ENCODE measurements around the gene SPI1.

The SPI1 gene

DNA sequence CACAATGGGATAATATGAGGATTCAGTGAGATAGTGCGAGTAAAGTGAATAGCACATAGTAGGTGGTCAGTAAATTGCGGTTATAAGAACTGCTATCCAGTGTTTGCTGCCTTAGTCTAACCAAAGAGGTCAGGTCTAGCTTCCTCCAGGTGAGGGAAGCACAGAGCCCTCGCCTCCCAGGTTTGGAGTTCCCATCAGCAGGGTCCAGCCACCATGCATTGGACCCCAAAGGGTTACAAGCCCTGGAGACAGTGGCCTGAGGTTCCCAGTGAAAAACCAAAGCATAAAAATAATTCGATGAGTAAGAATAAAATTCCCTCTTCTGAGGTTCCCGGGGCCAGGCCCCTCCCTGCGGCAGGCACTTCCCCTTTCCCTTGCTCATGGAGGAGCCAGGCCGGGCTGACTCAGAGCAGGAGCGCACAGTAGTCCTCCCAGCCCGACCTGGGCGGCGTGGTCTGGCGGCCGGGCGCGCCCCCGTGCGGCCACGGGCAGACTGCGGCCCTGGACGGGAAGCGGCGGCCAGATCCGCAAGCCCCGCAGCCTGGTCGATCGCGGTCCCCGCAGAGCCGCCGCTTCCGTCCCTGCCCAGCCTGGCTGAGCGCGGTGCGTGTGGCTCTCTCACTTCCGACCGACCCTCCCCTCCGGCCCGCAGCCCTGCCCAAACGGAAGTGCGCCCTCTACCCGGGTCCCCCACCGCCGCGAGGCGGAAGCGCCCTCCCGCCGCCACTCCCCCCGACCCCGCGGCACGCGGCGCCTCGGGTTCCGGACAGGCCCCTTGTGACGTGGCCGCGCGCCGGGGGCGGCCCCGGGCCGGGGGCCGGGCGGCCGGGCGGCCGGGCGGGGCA is 29.6 kb upstream of the SPI1 start, which contains the start of gene SLC39A13:
TSS of gene SLC39A13 (plus strand) at position 845 of the 845 bp plus-strand sequence. CDS start 1,505 bp downstream, outside the sequence.
- DNase-seq (ENCODE audit: extremely low read depth in 1 of 2, low read depth in 1 of 2) = peak; percentile 73 to 91

DNA sequence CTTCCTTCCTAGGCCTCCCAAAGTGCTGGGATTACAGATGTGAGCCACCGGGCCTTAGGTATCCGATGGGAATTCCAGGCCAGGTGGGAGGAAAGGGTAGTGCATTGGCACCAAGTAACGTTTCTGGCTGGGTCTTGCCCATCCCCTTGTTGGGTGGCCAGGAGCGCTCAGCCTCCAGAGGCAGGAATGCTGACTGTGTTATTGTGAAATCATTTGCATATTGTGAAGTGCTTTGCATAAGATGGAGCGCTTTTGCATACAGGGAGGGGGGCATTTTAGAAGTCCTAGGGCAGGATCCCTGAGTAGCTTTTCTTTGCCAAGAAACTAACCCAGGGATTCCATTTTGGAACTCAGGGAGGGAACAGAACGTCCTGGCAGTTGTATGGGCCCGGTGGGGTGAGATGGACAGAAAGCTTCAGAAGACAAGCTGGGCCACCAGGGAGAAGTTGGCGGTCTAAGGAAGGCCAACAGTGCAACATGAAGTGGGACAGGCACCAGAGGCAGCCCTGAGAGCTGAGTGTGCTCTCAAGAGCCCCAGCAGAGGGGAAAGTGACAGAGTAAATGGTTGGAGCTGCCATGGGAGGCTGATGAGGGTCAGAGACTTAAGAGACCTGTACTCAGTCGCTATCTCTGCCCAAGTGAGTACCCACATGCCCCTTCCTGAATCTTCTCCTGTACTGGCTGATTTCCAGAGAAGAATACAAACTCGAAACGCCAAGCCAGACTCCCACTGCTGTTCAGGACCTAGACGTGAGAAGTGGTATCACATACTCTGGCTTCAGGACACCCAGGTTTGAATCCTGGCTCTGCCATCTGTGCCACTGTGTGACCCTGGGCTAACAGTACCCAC is 28.8 kb upstream of the SPI1 start:
- no peak for DNase-seq (ENCODE audit: extremely low read depth in 1 of 2, low read depth in 1 of 2)

DNA sequence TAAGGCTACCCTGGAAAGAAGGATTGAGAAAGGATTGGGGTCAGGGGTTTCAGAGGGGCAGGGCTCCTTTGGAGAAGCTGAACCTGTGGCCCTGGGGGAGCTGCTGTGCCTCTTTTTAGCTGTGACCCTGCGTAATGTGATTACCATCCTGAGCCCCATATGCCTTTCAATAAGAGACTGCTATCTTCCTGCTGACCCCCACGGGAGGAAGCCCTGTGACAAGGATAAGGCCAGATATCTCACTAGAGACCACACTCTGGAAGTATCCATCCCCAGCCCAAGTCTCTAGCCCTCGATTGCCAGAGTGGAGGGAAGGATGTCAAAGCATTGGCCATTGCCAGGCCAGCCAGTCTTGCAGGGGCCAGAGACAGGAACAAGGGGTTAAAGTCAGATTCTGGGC is 25.2 kb upstream of the SPI1 start:
- DNase-seq (ENCODE audit: extremely low read depth in 1 of 2, low read depth in 1 of 2) = no peak

DNA sequence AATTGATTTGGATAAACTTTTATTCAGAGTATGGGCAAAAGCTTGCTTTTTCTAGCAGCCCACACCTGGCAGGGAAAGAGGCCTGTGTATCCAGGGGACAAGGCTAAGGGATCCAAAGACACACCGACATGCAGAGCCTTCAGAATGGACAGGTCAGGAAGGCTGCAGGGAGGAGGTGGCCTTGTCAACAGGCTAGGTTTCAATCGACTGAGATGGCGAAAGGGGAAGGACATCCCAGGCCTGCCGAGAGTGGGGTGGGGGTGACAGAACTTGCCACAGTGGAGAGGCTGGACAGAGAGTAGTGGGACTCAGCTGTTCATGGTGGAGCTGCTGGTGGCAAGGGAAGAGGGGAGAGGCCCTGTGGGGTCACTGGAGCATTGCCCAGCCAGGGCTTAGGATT is 24.8 kb upstream of the SPI1 start:
- no peak for DNase-seq (ENCODE audit: extremely low read depth in 1 of 2, low read depth in 1 of 2)

DNA sequence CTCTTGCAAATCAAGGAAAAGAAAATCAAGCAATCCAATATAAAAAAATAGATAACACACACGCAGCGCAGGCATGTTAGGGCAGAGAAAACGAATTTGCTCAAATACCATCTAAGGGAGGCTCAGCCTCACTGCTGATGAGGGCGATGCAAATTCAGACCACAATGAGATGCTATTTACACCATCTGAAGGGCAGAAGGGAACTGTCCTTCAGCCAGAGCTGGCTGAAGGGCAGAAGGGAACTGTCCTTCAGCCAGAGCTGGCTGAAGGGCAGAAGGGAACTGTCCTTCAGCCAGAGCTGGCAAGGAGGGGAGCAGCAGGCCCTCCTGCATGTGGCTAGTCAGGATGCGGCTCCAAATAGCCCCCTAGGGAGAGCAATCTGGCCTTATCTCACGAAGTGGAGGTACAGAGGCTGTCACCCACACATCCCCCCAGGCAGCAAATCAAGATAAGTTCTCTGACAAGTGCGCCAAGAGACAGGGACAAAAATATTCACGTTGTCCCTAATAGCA is 22.5 kb upstream of the SPI1 start:
- DNase-seq (ENCODE audit: extremely low read depth in 1 of 2, low read depth in 1 of 2) = no peak

DNA sequence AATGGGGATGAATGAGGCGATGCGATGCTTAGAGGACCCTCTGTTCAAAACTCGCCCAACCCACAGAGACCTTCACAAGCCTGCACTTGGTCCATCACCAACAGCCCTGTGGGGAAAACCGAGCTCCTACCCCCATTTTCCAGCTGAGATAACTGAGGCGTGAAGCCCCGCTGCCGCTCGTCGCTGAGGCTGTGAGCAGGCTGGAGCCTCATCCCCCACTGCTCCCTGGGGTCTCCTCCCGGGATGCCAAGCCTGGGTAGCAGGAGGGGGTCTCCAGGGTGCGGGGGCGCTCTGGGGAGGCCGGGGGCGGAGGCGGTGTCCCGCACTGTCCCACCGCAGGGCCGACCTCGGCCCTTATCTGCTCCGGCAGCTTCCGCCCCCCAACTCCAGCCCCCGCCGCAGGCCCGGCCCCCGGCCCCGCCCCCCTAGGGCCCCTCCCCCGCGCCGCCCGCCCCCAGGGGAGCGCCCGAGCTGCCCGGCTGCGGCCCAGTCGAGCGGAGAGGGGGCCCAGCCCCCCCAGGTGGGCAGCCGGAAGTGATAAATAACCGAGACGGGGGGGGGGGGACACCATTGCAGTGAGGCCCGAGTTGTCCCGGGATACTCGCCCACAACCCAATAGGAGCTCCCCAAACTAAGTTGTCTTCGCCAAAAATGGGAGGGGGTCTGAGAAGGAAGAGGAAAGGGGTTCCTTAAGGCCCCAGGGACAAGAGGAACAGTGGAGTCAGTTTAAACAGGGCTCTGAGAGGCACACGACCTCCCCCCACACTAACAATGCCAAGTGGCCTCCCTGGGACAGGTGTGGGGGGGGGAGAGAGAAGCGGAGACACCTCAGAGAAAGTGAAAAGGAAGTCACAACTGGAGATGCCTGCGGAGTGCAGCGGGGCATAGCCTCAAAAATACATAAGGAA is 21.8 kb upstream of the SPI1 start:
- DNase-seq (ENCODE audit: extremely low read depth in 1 of 2, low read depth in 1 of 2) = peak in 1 of 2 donors; percentile 20

DNA sequence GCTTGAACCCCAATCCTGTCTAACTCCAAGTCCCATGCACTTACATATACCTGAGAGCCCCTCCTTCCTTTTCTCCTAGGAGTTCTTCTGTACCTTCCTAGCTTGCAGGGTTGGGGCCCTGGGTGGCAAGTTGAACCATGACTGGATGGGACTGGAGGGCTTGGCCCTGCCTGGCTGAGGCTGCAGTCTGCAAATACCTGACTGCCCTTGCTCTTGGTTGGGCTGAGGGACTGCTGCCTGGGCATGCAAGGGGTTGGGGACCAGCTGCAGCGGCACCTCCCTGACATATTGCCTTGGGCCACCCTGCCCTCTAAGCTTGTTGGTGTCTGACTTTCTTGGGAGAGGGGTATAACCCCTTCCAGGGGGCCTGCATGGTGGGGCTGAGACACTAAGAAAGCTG is 20.2 kb upstream of the SPI1 start:
- no peak for DNase-seq (ENCODE audit: extremely low read depth in 1 of 2, low read depth in 1 of 2)

DNA sequence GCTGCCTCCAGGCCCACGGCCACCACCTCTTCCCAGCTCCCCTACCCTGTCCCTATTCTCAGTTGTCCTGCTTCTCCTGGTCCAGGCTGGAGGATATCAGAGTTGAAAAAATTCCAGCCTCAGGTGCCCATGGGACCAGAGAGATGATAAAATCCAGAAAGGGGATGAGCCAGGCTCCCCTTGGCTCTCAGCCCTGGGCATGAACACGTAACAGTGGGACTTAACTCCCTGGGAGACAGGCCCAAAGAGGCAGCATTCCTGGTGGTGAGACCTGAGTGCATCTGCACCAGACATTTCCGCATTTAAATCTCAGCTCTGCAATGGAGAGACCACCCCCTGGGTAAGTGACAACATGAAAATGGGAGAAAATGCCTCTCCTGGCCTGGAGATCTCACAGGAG is 19.7 kb upstream of the SPI1 start:
- no peak for DNase-seq (ENCODE audit: extremely low read depth in 1 of 2, low read depth in 1 of 2)

DNA sequence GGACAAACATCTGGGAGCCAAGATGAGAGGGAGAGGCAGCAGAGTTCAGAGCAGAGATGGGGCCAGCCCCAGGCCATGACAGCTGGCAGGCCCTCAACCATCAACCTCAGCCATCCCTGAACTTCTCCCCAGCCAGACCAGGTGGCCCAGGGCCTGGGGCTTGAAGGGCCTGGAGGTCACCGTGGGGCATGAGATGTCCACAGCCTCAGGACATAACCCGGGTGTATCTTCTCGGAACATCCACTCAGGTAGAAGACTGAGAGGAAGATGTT is 17.6 kb upstream of the SPI1 start:
- no peak for DNase-seq (ENCODE audit: extremely low read depth in 1 of 2, low read depth in 1 of 2)

DNA sequence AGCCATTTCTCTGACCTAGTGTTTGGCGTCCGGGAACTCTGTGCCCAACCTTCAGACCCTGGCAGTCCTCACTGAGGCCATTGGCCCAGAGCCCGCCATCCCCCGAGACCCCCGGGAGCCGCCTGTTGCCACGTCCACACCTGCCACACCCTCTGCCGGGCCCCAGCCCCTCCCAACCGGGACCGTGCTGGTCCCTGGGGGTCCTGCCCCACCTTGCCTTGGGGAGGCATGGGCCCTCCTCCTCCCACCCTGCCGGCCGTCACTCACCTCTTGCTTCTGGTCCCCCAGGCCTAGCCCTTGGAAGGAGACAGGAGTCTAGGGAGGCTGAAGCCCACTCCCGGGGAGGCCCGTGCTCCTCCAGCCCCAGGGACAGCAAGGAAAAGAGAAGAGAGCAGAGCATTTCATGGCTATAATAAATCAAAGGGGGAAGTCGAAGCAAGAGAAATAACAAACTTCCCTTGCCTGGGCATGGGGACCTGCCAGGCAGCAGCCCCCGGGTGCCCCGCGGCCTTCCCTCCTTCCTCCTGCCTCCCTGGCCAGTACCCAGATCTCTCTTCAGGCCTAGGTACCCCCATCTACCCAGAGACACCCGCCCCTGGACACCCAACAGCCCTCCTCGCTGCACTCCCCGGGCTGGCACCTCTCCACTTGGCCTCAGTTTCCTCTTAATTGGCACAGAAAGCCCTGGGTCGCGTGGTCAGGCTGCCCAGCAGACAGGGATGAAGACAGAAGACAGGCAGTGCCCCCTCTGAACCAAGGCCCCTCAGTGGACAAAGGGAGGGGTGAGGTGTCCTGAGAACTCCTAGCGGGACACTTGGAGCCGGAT is 17.1 kb upstream of the SPI1 start:
- no peak for DNase-seq (ENCODE audit: extremely low read depth in 1 of 2, low read depth in 1 of 2)

DNA sequence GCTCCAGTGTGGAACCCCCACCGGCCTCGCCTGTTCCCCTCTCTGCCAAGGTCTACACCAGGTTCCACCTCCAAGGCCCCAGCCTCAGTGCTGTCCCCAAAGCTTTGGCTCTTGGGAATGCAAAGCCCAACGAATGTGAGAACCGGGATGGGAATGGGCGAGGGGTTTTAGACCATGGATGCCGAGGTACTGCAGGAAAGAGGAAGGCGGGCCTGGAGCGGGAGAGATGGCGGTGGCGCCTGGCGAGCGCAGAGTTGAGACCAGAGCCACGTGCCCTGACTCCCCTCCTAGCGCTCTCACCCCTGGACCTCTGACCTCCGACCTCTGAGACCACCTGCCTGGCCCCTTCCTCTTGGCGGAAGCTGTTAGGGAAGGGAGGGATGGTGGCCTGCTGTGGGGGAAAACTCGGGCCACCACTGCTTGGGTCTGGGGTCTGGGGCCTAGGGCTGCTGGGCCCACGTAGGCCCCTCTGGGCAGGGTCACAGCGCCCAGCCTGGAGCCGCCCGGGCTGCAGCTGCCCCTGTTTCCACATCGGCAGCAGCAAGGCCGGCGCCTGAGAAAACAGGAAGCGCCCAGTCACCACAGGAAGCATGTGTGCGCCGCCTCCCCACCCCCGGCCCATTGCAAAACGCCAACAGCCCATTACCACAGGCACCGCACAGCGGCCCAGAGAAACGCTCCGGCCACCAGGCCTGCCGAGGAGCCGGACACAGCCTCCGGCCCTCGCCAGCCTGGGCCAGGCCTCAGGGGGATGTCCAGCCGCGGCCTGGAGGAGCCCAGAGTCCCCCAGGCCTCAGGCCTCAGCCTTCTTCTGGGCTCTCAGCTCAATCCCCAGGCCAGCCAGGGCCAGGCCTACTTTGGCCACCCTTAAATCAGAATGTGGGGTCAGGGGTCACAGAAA is 16.2 kb upstream of the SPI1 start:
- peak in 1 of 2 donors; percentile 39 for DNase-seq (ENCODE audit: extremely low read depth in 1 of 2, low read depth in 1 of 2)

DNA sequence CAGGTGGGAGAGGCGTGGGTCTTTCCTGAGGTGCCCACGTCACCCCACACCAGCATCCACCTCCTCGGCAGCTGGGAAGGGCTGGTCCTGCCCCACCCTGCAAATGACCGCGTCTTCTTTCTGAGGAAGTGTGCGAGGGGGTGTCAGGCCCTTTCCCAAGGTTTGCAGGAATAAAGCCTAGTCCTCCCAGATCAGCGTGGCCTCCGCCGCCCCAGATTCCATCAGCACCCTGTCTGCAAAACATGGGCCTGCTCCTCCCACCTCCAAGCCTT is 15.6 kb upstream of the SPI1 start:
- no peak for DNase-seq (ENCODE audit: extremely low read depth in 1 of 2, low read depth in 1 of 2)

DNA sequence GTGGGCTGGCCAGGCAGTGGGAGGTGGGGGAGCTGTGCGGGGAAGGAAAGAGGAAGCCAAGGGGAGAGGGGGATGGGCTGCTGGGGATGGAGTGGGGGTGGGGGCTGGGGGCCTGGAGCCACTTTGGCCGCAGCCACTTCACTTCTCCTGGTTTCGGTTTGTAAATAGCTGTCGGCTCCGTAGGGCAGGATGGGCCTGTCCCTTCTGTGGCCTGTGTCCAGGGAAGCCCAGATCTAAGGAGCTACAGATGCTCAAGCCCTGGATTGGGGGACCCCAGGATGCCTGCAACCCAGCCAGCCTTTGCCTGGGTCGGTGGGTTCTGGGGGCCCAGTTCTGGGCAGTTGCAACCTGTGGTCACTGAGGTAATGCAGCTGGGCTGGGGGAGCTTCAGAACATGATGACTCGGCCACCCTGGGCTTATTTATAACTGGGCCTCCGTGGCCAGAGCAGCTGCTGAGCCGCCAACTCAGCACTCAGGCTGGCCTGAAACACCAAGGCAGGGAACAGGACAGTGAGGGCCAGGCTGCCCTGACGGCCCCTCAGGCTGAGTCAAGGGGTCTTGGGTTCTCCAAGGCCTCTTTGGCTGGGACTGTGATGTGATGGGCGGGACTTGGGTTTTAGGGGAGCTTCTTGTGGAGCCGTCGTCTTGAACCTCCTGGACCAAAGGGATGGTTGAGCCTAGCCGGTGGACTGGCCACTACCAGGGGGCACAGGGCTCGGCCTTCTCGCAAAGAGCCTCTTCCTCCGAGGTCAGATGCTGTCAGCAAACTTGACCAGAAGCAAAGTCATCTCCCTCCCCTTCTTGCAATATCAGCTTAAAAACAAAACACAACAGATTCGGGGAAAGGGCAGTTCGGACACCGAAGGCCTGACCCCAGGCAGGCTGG is 15.1 kb upstream of the SPI1 start:
- DNase-seq (ENCODE audit: extremely low read depth in 1 of 2, low read depth in 1 of 2) = no peak

DNA sequence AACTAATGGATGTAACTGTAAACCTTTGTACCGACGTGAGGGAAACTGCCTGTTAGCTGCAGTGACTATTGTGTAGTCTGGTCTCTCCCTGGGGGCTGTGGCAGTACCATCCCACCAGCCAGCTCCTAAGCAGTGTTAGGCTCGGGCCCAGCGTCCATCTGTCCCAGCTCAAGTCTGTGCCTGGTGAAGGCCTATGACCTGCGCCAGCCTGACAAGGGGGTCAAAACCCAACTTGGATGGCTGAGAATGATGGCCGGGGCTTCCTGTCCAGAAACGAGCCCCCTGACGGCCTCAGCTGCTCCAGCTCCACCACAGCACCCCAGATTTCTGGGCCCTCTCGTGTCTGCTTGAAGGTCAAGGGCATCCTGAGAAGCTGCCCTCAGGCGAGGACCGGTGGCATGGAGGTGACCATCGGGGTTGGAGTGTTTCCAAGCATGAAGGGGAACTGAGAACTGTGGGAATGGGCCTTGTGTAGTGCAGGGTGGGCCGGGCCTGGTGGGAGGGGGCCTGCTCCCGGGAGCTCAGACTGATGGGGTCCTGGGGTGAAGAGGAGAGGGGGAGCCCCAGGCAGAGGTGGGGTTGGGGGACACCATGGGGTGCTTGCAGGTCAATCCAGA is 14.3 kb upstream of the SPI1 start:
- DNase-seq (ENCODE audit: extremely low read depth in 1 of 2, low read depth in 1 of 2) = no peak

DNA sequence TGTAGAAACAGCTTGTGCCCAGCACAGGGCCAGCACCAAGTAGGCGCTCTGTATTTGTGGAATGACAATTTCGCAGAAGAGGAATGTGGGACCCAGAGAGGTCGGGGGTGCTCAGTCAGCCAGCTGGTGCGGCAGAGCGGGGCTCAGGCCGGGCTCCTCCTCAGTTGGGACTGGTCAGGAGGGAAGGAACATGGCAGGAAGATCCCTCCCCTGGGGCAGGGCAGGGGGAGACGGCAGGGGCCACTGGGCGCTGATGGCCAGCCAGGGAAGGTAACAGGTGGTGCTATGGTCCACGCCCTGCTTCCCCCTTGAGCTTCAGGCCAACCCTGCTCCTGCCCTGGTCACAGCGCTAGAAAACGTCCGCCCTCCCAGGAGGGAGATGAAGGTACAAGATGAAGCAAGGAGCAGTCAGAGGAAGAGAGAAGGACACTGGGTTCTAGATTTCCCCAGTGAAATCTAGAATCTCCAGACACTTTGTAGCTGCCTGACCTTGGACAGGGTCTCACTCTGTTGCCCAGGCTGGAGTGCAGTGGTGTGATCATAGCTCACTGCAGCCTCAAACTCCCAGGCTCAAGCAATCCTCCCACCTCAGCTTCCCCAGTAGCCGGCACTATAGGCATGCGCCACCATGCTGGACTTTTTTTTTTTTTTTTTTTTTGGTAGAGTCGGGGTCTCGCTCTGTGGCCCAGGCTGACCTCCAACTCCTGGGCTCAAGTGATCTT is 13.5 kb upstream of the SPI1 start:
- no peak for DNase-seq (ENCODE audit: extremely low read depth in 1 of 2, low read depth in 1 of 2)

DNA sequence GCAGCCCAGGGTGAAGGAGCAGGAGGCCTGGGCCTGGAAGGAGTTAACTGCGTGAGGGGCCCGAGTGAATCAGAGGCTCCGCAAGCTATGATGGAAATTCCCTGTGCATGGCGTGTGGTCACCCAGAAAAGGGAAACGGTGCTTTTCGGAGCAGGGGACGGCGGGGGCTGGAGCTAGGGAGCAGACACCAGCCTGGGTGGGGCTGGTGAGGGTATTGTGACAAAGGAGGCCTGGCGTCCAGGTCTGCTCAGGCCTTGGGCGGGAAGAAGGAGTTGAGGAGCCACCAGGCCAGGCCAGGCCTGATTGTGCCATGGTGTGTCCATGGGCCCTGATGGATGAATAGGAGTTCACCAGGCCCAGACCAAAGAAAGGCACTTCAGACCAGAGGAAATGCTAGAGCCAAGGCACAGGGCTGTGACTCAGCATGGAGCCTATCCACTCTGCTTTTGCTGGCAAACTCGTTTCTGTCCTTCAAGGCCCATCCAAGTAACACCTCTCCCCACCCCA is 12.8 kb upstream of the SPI1 start:
- no peak for DNase-seq (ENCODE audit: extremely low read depth in 1 of 2, low read depth in 1 of 2)

DNA sequence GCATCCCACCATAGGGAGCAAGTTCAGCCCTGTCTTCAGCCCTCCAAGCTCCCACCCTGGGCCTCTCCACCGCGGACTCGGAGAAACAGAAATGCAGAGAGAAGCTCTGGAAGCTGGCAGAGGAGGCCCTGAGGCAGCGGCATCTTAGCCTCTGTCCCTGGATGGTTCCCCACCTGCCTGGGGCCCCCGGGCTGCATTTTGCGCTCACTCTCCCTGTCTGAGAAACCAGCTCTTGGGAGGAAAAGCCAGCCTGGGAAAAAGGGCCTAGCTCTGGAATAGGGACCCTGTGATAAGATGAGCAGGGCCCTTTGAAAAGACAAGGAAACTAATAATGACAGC is 12.0 kb upstream of the SPI1 start:
- no peak for DNase-seq (ENCODE audit: extremely low read depth in 1 of 2, low read depth in 1 of 2)
